ENCODE measurements around the gene TMIE. TPM values are rescaled to one million over a fixed set of nuclear protein-coding genes. Genes with fewer than 3 reads are reported as not detected.

The TMIE gene
- total RNA-seq, 1 experiment from 2014 or later = 1.1 TPM

DNA sequence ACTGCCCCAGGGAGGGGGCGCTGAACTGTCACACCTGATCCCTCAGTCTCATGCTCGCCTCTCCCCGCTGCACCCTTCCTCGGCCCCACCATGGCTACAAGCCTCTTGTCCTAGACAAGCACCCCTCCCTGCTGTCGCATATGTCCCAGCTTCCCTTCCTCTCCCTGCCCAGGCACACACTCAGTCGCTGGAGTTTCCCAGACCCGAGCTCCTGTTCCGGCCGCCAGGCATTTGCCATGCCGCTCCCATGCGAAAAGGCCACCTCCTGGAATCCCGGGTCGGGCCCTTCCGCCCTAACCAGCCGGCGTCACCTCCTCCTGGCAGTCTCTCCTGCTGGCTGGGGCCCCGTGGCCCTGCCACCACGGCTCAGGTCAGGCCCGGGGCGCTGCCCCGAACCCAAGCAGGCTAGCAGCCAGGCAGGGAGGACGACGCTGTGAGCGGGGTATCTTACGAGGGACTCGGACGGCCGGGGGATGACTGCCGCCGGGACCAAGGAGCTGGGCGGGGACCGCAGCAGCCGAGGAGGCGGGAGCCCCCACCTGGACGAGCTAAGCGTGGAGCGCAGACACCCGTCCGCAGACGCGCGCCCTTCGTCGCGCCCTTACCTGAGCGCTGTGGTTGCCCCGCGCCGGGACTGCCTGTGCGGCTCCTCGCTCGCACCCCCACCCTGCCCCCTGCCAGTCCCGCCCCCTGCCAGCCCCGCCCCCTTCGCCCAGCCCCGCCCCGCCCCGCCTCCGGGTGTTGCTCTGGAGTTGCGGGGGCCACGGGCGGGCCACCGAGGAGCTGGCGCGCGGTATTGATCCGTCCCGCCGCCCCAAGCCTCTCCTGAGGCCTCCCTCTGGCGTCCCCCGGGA, 7.9 kb upstream of the TMIE start, which contains the start of gene ALS2CL:
Gene ALS2CL, minus strand, starts transcription at position 642 of the 854 bp plus-strand sequence. CDS start 4,239 bp downstream, outside the sequence.
- intact Hi-C loops (cut with micrococcal nuclease; ENCODE audit: unreplicated experiment) (no loop called here), in situ Hi-C loops (cut with HindIII; ENCODE audit: low pct_unique_long_range_greater_than_20kb, low sequenced_read_pairs) (no loop called here)
- CTCF ChIA-PET = interaction anchor here (0.9 kb wide), 1 partner anchor 64 kb away, joined by 4 read pairs; no protein-coding TSS in a partner anchor
- peak within 1 kb of the TSS; percentile 55 to 68 for H3K4me3 ChIP-seq (ENCODE audit: low read depth in 2 of 2, low read length in 2 of 2)
- H3K36me3 ChIP-seq (ENCODE audit: control insufficient read depth, insufficient read depth, low read length) = no peaks in the 10 kb centered on the region
- no peaks in the 10 kb centered on the region for H3K27me3 ChIP-seq (ENCODE audit: control insufficient read depth, insufficient read depth, low read length)
- peak; percentile 77 for ATAC-seq
- no peak within 1 kb of the TSS for H3K27ac ChIP-seq (ENCODE audit: low read length)
- H3K4me1 ChIP-seq (ENCODE audit: control insufficient read depth, insufficient read depth, low read length) = no peaks in the 10 kb centered on the region
- no TSS peak for BruUV-seq (replicated peaks)
- TF ChIP-seq SIN3A (IDR thresholded peaks at IDR 0.05; ENCODE audit: borderline replicate concordance, insufficient read depth, low read depth, low read length) = no peak
- H3K9me3 ChIP-seq (ENCODE audit: control insufficient read depth, insufficient read depth, low read depth, low read length) = no peaks in the 10 kb centered on the region
- no peak for DNase-seq (ENCODE audit: low read depth, low spot score)
- POLR2A ChIA-PET = no interaction called here

DNA sequence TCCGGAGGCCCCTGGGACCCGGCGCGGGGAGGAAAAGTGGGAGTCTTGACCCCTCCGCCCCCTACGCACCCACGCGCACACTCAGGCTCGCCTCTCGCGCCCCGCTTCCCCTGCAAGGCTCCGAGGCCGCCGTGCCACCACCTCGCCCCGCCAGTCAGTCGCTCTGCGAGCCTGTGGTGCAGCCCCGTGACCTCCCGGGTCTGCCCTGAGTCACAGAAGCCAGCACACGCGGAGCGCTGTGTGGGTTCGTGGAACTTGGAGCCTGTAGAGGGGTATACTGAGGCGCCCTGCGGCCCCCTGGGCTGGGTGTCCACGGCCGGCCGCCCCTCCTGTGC, 7.3 kb upstream of the TMIE start:
- H3K36me3 ChIP-seq (ENCODE audit: control insufficient read depth, insufficient read depth, low read length) = no peaks in the 10 kb centered on the region
- H3K4me3 ChIP-seq (ENCODE audit: low read depth in 2 of 2, low read length in 2 of 2) = peak overlapping the region; percentile 45 to 55
- no peaks in the 10 kb centered on the region for H3K9me3 ChIP-seq (ENCODE audit: control insufficient read depth, insufficient read depth, low read depth, low read length)
- DNase-seq (ENCODE audit: low read depth, low spot score) (no peak), ATAC-seq (peak; percentile 2; the same call in 1 of the 2 replicates)
- ChIA-PET POLR2A (no interaction called here), CTCF (interaction anchor here (0.9 kb wide), 1 partner anchor 64 kb away, joined by 4 read pairs; no protein-coding TSS in a partner anchor)
- H3K27me3 ChIP-seq (ENCODE audit: control insufficient read depth, insufficient read depth, low read length) = no peaks in the 10 kb centered on the region
- no peaks in the 10 kb centered on the region for H3K4me1 ChIP-seq (ENCODE audit: control insufficient read depth, insufficient read depth, low read length)
- H3K27ac ChIP-seq (ENCODE audit: low read length) = no peak overlapping the region
- intact Hi-C loops (cut with micrococcal nuclease; ENCODE audit: unreplicated experiment) (no loop called here), in situ Hi-C loops (cut with HindIII; ENCODE audit: low pct_unique_long_range_greater_than_20kb, low sequenced_read_pairs) (no loop called here)
- BruUV-seq (replicated peaks) = no TSS peak
- TF ChIP-seq POLR2AphosphoS5 (IDR thresholded peaks at IDR 0.05; ENCODE audit: low read depth, low read length) (no peak), SIN3A (IDR thresholded peaks at IDR 0.05; ENCODE audit: borderline replicate concordance, insufficient read depth, low read depth, low read length) (no peak), TCF7L2 (IDR thresholded peaks at IDR 0.05; ENCODE audit: low read depth, low read length) (no peak)
- TF ChIP-seq, protein P1, sequence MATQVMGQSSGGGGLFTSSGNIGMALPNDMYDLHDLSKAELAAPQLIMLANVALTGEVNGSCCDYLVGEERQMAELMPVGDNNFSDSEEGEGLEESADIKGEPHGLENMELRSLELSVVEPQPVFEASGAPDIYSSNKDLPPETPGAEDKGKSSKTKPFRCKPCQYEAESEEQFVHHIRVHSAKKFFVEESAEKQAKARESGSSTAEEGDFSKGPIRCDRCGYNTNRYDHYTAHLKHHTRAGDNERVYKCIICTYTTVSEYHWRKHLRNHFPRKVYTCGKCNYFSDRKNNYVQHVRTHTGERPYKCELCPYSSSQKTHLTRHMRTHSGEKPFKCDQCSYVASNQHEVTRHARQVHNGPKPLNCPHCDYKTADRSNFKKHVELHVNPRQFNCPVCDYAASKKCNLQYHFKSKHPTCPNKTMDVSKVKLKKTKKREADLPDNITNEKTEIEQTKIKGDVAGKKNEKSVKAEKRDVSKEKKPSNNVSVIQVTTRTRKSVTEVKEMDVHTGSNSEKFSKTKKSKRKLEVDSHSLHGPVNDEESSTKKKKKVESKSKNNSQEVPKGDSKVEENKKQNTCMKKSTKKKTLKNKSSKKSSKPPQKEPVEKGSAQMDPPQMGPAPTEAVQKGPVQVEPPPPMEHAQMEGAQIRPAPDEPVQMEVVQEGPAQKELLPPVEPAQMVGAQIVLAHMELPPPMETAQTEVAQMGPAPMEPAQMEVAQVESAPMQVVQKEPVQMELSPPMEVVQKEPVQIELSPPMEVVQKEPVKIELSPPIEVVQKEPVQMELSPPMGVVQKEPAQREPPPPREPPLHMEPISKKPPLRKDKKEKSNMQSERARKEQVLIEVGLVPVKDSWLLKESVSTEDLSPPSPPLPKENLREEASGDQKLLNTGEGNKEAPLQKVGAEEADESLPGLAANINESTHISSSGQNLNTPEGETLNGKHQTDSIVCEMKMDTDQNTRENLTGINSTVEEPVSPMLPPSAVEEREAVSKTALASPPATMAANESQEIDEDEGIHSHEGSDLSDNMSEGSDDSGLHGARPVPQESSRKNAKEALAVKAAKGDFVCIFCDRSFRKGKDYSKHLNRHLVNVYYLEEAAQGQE (IDR thresholded peaks at IDR 0.05; ENCODE audit: insufficient read depth in 1 of 2, low read depth in 2 of 2, low read length in 1 of 2) = no peak
- TF ChIP-seq, protein P2, sequence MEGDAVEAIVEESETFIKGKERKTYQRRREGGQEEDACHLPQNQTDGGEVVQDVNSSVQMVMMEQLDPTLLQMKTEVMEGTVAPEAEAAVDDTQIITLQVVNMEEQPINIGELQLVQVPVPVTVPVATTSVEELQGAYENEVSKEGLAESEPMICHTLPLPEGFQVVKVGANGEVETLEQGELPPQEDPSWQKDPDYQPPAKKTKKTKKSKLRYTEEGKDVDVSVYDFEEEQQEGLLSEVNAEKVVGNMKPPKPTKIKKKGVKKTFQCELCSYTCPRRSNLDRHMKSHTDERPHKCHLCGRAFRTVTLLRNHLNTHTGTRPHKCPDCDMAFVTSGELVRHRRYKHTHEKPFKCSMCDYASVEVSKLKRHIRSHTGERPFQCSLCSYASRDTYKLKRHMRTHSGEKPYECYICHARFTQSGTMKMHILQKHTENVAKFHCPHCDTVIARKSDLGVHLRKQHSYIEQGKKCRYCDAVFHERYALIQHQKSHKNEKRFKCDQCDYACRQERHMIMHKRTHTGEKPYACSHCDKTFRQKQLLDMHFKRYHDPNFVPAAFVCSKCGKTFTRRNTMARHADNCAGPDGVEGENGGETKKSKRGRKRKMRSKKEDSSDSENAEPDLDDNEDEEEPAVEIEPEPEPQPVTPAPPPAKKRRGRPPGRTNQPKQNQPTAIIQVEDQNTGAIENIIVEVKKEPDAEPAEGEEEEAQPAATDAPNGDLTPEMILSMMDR (IDR thresholded peaks at IDR 0.05) = no peak

DNA sequence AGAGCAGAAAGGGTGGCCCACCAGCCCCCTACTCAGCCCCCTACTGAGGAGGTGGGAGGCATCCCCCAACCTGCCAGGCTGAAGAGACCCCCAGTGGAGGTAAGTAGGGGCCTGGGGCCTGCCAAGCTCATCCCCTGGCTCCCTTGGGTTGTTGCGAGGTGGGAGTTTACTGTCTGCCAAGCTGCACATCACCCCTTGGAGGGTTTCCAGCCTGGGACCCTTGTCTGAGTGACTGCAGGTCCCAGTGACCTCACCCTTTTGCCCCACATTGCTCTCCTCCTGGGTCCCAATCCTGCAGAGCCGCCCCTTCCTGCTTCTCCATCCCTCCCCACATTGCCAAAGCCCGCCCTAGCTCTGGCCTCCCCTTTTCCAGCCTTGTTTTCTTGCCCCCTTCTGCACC, 6.7 kb upstream of the TMIE start:
- no peaks in the 10 kb centered on the region for H3K36me3 ChIP-seq (ENCODE audit: control insufficient read depth, insufficient read depth, low read length)
- BruUV-seq (replicated peaks) = no TSS peak
- no peak overlapping the region for H3K27ac ChIP-seq (ENCODE audit: low read length)
- in situ Hi-C loops (cut with HindIII; ENCODE audit: low pct_unique_long_range_greater_than_20kb, low sequenced_read_pairs) (no loop called here), intact Hi-C loops (cut with micrococcal nuclease; ENCODE audit: unreplicated experiment) (no loop called here)
- ChIA-PET CTCF (no interaction called here), POLR2A (no interaction called here)
- no peak for DNase-seq (ENCODE audit: low read depth, low spot score)
- no peaks in the 10 kb centered on the region for H3K4me1 ChIP-seq (ENCODE audit: control insufficient read depth, insufficient read depth, low read length)
- TF ChIP-seq SIN3A (IDR thresholded peaks at IDR 0.05; ENCODE audit: borderline replicate concordance, insufficient read depth, low read depth, low read length) = no peak
- TF ChIP-seq, protein P2 (IDR thresholded peaks at IDR 0.05) = no peak
- TF ChIP-seq POLR2AphosphoS5 (IDR thresholded peaks at IDR 0.05; ENCODE audit: low read depth, low read length) = no peak
- no peak for TF ChIP-seq TCF7L2 (IDR thresholded peaks at IDR 0.05; ENCODE audit: low read depth, low read length)
- TF ChIP-seq, protein P1 (IDR thresholded peaks at IDR 0.05; ENCODE audit: insufficient read depth in 1 of 2, low read depth in 2 of 2, low read length in 1 of 2) = no peak
- H3K4me3 ChIP-seq (ENCODE audit: low read depth in 2 of 2, low read length in 2 of 2) = no peak overlapping the region
- H3K9me3 ChIP-seq (ENCODE audit: control insufficient read depth, insufficient read depth, low read depth, low read length) = no peaks in the 10 kb centered on the region
- no peaks in the 10 kb centered on the region for H3K27me3 ChIP-seq (ENCODE audit: control insufficient read depth, insufficient read depth, low read length)
- no peak for ATAC-seq
